H9 (cell line): ENCODE measurements around the gene RRAS. TPM values are rescaled to one million over a fixed set of nuclear protein-coding genes. Genes with fewer than 3 reads are reported as not detected.

Source experiments
- DNase-seq: peaks from one replicate; pipeline ENCODE4 v3.0.0-alpha.2; 2017
- H2AFZ ChIP-seq: one replicate; pipeline ENCODE4 v1.6.1; 2013; ENCODE audit warnings: mild to moderate bottlenecking, low read length, control low read depth, moderate library complexity
- H2AK5ac ChIP-seq: 2 replicates; pipeline ENCODE4 v1.6.1; 2013; ENCODE audit warnings: low read length, control low read depth, mixed read lengths; ENCODE audit not compliant: insufficient read length
- H2BK120ac ChIP-seq: one replicate; pipeline ENCODE4 v1.6.1; 2013; ENCODE audit warnings: low read depth, mild to moderate bottlenecking, low read length, control low read depth, inconsistent platforms; ENCODE audit not compliant: poor library complexity, severe bottlenecking
- H2BK12ac ChIP-seq: 2 replicates; pipeline ENCODE4 v1.6.1; 2013; ENCODE audit warnings: low read length, control low read depth, mixed read lengths, low read depth; ENCODE audit not compliant: insufficient read length
- H2BK15ac ChIP-seq: 2 replicates; pipeline ENCODE4 v1.6.1; 2013; ENCODE audit warnings: low read depth, low read length, control low read depth
- H2BK20ac ChIP-seq: one replicate; pipeline ENCODE4 v1.6.1; 2013; ENCODE audit warnings: low read depth, mild to moderate bottlenecking, low read length, control low read depth, inconsistent platforms; ENCODE audit not compliant: poor library complexity, severe bottlenecking
- H2BK5ac ChIP-seq: 2 replicates; pipeline ENCODE4 v1.6.1; 2013; ENCODE audit warnings: low read length, control low read depth, mixed read lengths; ENCODE audit not compliant: insufficient read length
- H3K14ac ChIP-seq: 2 replicates; pipeline ENCODE4 v1.6.1; 2013; ENCODE audit warnings: low read length, control low read depth; ENCODE audit not compliant: insufficient read depth
- H3K18ac ChIP-seq: 2 replicates; pipeline ENCODE4 v1.6.1; 2013; ENCODE audit warnings: low read depth, mild to moderate bottlenecking, mixed read lengths, low read length, control low read depth; ENCODE audit not compliant: insufficient read length
- H3K23ac ChIP-seq: 2 replicates; pipeline ENCODE4 v1.6.1; 2013; ENCODE audit warnings: low read length, control low read depth, mixed read lengths, low read depth; ENCODE audit not compliant: insufficient read length
- H3K23me2 ChIP-seq: 2 replicates; pipeline ENCODE4 v1.6.1; 2013; ENCODE audit warnings: low read depth, mild to moderate bottlenecking, mixed read lengths, low read length, control low read depth; ENCODE audit not compliant: insufficient read length, poor library complexity, severe bottlenecking
- H3K27ac ChIP-seq: 2 replicates; pipeline ENCODE4 v1.5.1; 2013; ENCODE audit warnings: low read length, control low read depth, mixed read lengths, low read depth; ENCODE audit not compliant: insufficient read length
- H3K27me3 ChIP-seq: 2 replicates; pipeline ENCODE4 v1.6.1; 2013; ENCODE audit warnings: low read length, control low read depth, inconsistent platforms; ENCODE audit not compliant: insufficient read depth
- H3K4ac ChIP-seq: 2 replicates; pipeline ENCODE4 v1.6.1; 2013; ENCODE audit warnings: low read depth, mild to moderate bottlenecking, control low read depth, inconsistent platforms, low read length, moderate library complexity
- H3K4me1 ChIP-seq: 2 replicates; pipeline ENCODE4 v1.6.1; 2013; ENCODE audit warnings: low read length, control low read depth, inconsistent platforms; ENCODE audit not compliant: insufficient read depth
- H3K4me2 ChIP-seq: 2 replicates; pipeline ENCODE4 v1.6.1; 2013; ENCODE audit warnings: low read length, control low read depth, mixed read lengths; ENCODE audit not compliant: insufficient read length, insufficient read depth
- H3K56ac ChIP-seq: 2 replicates; pipeline ENCODE4 v1.6.1; 2013; ENCODE audit warnings: low read depth, mild to moderate bottlenecking, mixed read lengths, low read length, control low read depth; ENCODE audit not compliant: insufficient read length
- H3K79me1 ChIP-seq: 2 replicates; pipeline ENCODE4 v1.6.1; 2013; ENCODE audit warnings: low read depth, mild to moderate bottlenecking, moderate library complexity, low read length, control low read depth, inconsistent platforms; ENCODE audit not compliant: insufficient read depth, poor library complexity, severe bottlenecking
- H3K79me2 ChIP-seq: 2 replicates; pipeline ENCODE4 v1.6.1; 2013; ENCODE audit warnings: low read length, control low read depth, inconsistent platforms; ENCODE audit not compliant: insufficient read depth
- H3K9ac ChIP-seq: 2 replicates; pipeline ENCODE4 v1.6.1; 2013; ENCODE audit warnings: low read length, control low read depth, mixed read lengths; ENCODE audit not compliant: insufficient read length; ENCODE audit errors: extremely low read depth
- H3K9me3 ChIP-seq: one replicate; pipeline ENCODE4 v1.6.1; 2013; ENCODE audit warnings: low read depth, low read length, inconsistent platforms; ENCODE audit not compliant: control insufficient read depth
- H3T11ph ChIP-seq: one replicate; pipeline ENCODE4 v1.6.1; 2013; ENCODE audit warnings: mild to moderate bottlenecking, low read length, control low read depth, inconsistent platforms
- H4K20me1 ChIP-seq: one replicate; pipeline ENCODE4 v1.6.1; 2013; ENCODE audit not compliant: control insufficient read depth, insufficient read length, insufficient read depth
- H4K5ac ChIP-seq: 2 replicates; pipeline ENCODE4 v1.6.1; 2013; ENCODE audit warnings: low read depth, mild to moderate bottlenecking, mixed read lengths, low read length, control low read depth; ENCODE audit not compliant: insufficient read length
- H4K8ac ChIP-seq: replicated peaks from 2 replicates; pipeline ENCODE4 v1.6.1; 2013; ENCODE audit warnings: low read length, control low read depth, mixed read lengths, low read depth; ENCODE audit not compliant: insufficient read length
- H4K91ac ChIP-seq: 2 replicates; pipeline ENCODE4 v1.6.1; 2013; ENCODE audit warnings: low read depth, mild to moderate bottlenecking, moderate library complexity, mixed read lengths, low read length, control low read depth; ENCODE audit not compliant: insufficient read length
- H3K27ac Mint-ChIP-seq, 3 experiments: 2 replicates in 2 of 3; 3 replicates in 1 of 3; pipeline ENCODE4 v1.8.0; 2020 to 2021; ENCODE audit warnings: mixed read lengths in 3 of 3, mild to moderate bottlenecking in 1 of 3, moderate library complexity in 1 of 3
- H3K27me3 Mint-ChIP-seq: 2 replicates; pipeline ENCODE4 v1.8.0; 2021; ENCODE audit warnings: low read depth, mild to moderate bottlenecking, moderate library complexity, mixed read lengths
- H3K36me3 Mint-ChIP-seq, 3 experiments: 2 replicates in 2 of 3; 3 replicates in 1 of 3; pipeline ENCODE4 v1.8.0; 2020 to 2021; ENCODE audit warnings: low read depth in 3 of 3, mixed read lengths in 3 of 3; ENCODE audit not compliant: insufficient read depth in 1 of 3
- H3K4me1 Mint-ChIP-seq, 2 experiments: 2 replicates each; pipeline ENCODE4 v1.8.0; 2020; ENCODE audit warnings: mixed read lengths in 2 of 2
- H3K4me3 Mint-ChIP-seq, 2 experiments: 2 replicates in 1 of 2; 3 replicates in 1 of 2; pipeline ENCODE4 v1.8.0; 2020 to 2021; ENCODE audit warnings: mild to moderate bottlenecking in 2 of 2, mixed read lengths in 2 of 2, moderate library complexity in 1 of 2
- H3K9me3 Mint-ChIP-seq, 2 experiments: 2 replicates in 1 of 2; 3 replicates in 1 of 2; pipeline ENCODE4 v1.8.0; 2020; ENCODE audit warnings: mild to moderate bottlenecking in 2 of 2, mixed read lengths in 2 of 2, moderate library complexity in 1 of 2
- CTCF ChIP-seq: fragments of 200-600 bp; sonication (generic); conservative IDR thresholded peaks from 3 replicates; pipeline ENCODE4 v1.8.0; 2021; ENCODE audit warnings: antibody characterized with exemption, mild to moderate bottlenecking
- WGBS: extraction: QIAGEN DNeasy Blood & Tissue Kit; methylation state at CpG from one replicate; pipeline ENCODE4 v1.1.7; 2013; ENCODE audit warnings: missing lambda C conversion rate, low lambda C conversion rate, mixed read lengths; ENCODE audit not compliant: insufficient read length; ENCODE audit errors: extremely low coverage; 5-methylcytosine and 5-hydroxymethylcytosine counted together
- total RNA-seq: library from RNA; stranded (reverse); gene quantifications from 2 replicates; pipeline ENCODE4 v1.2.1, GENCODE V29; 2021

RRAS gene
- total RNA-seq, 1 experiment from 2014 or later = 9.9 TPM

GRCh38 chr19:49641688-49642491, 1.9 kb upstream of the RRAS start, which contains the start of gene SCAF1:
Gene SCAF1 (plus strand): TSS chr19:49642209. CDS start chr19:49645027, 2,818 bp downstream.
- Histone ChIP-seq H2BK12ac (peak within 1 kb of the TSS; percentile 29), H3K27me3 (no peaks in the 10 kb centered on the region), H3K23me2 (peaks cover 20% of the 10 kb centered on the region), H3K79me1 (peaks cover 13% of the 10 kb centered on the region), H3K4ac (peak within 1 kb of the TSS; percentile 63; the same call in 1 of the 2 replicates), H4K20me1 (no peaks in the 10 kb centered on the region), H2BK120ac (peak within 1 kb of the TSS; percentile 62), H3K27ac (peak within 1 kb of the TSS; percentile 89), H3K4me1 (no peaks in the 10 kb centered on the region; the same call in 1 of the 2 replicates), H2AFZ (no peak within 1 kb of the TSS), H3K18ac (peak within 1 kb of the TSS; percentile 87), H4K8ac (no peak within 1 kb of the TSS), H2AK5ac (no peak within 1 kb of the TSS), H3K9me3 (no peaks in the 10 kb centered on the region), H2BK5ac (peak within 1 kb of the TSS; percentile 83), H3K23ac (no peak within 1 kb of the TSS), H3K9ac (peak within 1 kb of the TSS; percentile 98), H3K79me2 (peaks cover 9% of the 10 kb centered on the region), H3K14ac (peak within 1 kb of the TSS; percentile 89), H3K56ac (no peak within 1 kb of the TSS), H3K4me2 (peak within 1 kb of the TSS; percentile 94), H2BK15ac (no peak within 1 kb of the TSS), H4K5ac (no peak within 1 kb of the TSS), H2BK20ac (no peak within 1 kb of the TSS), H4K91ac (no peak within 1 kb of the TSS), H3T11ph (peak within 1 kb of the TSS; percentile 85)
- H3K9me3 Mint-ChIP-seq = no peaks in the 10 kb centered on the region; a peak in 1 of 5 replicates
- TF ChIP-seq CTCF = no peak
- H3K4me3 Mint-ChIP-seq = peak within 1 kb of the TSS; percentile 94 to 99
- peak within 1 kb of the TSS; percentile 99 to 100 (median 100) for H3K27ac Mint-ChIP-seq
- H3K4me1 Mint-ChIP-seq = peaks cover 48 to 62% of the 10 kb centered on the region in 2 experiments
- peaks cover 19 to 32% (median 21%) of the 10 kb centered on the region in 3 experiments for H3K36me3 Mint-ChIP-seq
- H3K27me3 Mint-ChIP-seq = peaks cover 13% of the 10 kb centered on the region
- DNase-seq = peak; percentile 100
- WGBS = no CpG with 5 or more reads among the region's 87 CpGs
